ENCODE measurements around the gene CNOT1.
"Not testable (repeated sequence)": the region's sequence is repeated elsewhere in the genome, so short reads cannot be mapped to it uniquely, and the experiment has no call there.

Gene CNOT1

DNA sequence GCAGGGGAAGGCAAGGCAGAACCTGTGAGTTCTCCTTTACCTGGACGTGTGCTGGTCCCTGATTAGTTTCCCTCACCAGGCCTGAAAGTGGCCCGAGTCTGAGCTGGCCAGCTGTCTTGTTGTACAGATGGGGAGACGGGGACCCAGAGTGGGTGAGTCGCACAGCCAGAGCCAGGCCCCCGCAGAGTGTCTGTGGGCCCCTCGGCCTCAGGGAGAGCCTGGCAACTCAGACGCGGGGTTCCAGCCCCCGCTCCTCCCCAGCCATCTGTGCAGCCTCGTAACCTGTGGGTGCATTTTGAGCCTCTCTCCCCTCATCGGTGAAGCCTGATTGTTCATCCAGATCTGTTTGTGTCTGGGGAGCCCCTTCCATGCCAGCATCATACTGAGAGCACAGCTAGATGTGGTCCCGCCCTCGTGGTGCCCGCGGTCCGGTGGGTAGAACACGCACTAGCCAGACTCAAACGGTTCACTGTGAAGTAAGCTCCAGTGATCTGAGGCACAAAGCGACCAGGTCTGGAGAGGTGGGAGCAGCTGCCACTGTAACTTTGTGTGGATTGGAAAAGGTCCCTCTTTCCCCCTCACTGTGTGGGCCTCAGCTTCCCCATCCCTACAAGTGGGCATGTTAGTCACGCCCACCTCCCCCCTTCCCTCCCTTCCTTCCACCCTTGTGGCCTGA, 135.7 kb downstream of the CNOT1 start:
- no peak overlapping the region for H3K27ac ChIP-seq
- no peak overlapping the region for H3K4me3 ChIP-seq

DNA sequence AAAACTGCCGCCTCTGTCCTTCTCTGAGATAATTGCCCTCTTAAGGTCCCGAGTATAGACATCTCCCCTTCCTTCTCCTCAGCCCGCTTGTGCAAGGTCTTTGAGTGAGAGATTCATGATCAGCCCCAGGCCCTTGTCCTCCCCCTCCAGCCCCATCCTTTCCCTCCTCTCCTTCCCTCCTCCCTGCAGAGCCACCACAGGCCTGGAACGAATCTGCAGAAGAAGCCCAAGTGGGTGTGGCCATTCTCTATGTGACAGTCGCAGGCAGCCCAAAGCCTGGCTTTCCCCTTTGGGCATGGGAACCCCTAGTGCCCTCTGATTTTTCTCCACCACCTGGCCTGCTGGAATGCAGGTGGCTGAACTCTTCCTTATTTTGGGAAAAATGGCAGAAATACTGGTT, 136.9 kb downstream of the CNOT1 start:
- H3K4me3 ChIP-seq, result no peak overlapping the region
- H3K27ac ChIP-seq, result no peak overlapping the region

DNA sequence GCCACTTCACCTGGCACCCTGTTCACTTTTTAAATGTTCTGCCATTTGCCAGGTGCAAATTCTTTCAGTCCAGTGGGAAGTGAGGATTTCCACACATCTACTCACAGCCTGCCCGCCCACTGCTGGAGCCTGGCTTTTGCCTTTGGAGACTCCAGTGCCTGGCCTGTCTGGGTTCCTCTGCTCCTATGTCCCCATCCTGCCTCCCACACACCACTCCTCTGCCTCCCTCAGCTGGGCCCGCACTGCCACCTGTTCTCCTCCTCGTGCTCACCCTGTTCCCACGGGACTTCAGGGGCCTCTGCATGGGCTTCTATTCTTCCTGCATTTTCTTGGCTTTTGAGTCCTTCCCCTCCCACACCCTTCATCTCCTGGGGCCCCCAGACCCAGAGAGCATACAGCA, 137.6 kb downstream of the CNOT1 start:
- H3K4me3 ChIP-seq, result no peak overlapping the region
- H3K27ac ChIP-seq, result no peak overlapping the region

GRCh38 chr16:58490539-58490938, 139.1 kb downstream of the CNOT1 start:
- H3K4me3 ChIP-seq, H3K27ac ChIP-seq: not testable (repeated sequence)

- no peak overlapping the region for H3K27ac ChIP-seq
- no peak overlapping the region for H3K4me3 ChIP-seq
Measured at GRCh38 chr16:58490065-58490464, 139.6 kb downstream of the CNOT1 start.

DNA sequence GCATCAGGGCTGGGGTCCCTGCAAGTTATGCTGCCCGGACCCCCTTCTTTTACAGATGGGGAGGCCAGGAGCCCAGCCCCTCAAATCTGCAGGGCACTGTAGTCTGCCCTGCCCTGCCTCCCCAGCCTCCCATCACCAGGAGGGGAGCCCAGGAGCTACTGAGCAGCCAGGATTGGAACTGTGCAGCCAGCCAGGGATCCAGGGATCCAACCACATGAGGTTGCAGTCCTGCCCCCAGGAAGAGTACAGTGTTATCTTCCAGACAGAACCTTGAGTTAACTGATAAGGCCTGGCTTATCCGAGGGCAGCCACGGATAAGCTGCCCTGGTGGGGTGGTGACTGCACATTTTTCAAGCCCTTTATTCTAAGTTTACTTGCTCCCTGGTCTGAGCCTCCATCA, 141.1 kb downstream of the CNOT1 start:
- Histone ChIP-seq H3K4me3 (no peak overlapping the region), H3K27ac (no peak overlapping the region)

DNA sequence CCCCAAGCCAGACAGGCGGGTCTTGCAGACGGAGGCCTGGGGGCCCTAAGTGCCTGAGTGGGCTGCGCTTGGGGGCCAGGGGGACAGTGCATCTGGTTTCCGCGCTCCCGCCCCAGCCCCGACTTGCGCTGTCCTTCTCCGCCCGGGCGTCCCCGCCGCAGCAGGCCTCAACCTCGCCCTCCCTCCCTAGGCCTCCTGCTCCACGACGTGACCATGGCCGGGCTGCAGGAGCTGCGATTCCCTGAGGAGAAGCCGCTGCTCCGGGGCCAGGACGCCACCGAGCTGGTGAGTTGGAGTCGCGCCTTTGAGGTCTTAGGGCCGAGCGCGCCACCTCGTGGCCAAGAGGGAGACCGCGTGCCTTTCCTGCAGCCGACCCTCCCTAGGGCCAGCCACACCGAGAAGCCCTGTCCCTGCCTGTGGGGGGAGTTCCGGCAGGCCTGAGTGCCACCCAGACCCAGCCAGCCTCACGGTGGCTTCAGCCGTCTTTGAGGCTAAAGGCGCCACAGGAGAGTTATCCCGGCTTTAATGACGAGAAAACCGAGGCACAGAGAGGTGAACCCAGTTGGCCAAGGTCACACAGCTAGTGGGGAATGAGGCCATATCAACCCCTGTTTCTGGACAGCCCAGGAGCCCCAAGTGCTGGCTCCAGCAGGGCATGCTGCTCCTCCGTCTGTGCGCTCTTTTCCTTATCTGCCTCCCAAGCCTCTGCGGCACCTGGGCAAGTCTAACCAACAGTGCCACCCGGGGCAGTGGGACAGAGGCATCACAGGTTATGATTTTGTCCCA, 141.9 kb downstream of the CNOT1 start:
- Histone ChIP-seq H3K4me3 (no peak overlapping the region), H3K27ac (no peak overlapping the region)

GRCh38 chr16:58485184-58485887, 144.3 kb downstream of the CNOT1 start:
- H3K27ac ChIP-seq, result no peak overlapping the region
- H3K4me3 ChIP-seq, result no peak overlapping the region

- Histone ChIP-seq H3K27ac (no peak overlapping the region), H3K4me3 (no peak overlapping the region)
Measured at GRCh38 chr16:58481931-58482330, 147.7 kb downstream of the CNOT1 start.

DNA sequence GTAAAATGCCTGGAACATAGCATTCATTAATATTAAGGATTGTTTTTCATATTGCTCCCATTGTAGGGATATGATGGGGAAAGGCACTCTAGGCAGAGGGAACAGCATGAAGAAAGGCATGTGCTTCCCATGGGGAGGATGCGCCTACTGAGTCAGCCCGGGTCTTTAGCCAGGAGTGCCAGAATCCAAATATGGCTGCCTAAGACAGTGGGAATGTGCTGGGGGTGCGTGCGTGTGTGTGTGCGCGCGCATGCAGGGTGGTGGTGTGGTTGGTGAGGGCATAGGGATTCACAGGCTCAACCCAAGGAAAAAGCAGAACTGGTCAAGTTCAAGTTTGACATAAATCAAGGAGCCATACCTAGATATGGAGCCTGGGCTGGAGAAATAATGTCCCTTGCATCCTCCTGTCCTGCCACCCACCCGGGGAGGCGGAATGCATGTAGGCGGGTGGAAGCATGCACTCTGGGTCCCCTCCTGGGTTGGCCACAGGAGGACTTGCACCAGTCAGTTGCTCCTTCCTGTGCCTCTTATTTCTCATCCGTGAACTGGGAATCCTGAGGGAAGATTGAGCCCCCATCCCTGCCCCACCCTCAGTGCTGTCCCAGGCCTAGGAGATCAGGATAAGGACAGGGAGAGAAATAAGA, 148.3 kb downstream of the CNOT1 start:
- Histone ChIP-seq H3K27ac (no peak overlapping the region), H3K4me3 (no peak overlapping the region)

DNA sequence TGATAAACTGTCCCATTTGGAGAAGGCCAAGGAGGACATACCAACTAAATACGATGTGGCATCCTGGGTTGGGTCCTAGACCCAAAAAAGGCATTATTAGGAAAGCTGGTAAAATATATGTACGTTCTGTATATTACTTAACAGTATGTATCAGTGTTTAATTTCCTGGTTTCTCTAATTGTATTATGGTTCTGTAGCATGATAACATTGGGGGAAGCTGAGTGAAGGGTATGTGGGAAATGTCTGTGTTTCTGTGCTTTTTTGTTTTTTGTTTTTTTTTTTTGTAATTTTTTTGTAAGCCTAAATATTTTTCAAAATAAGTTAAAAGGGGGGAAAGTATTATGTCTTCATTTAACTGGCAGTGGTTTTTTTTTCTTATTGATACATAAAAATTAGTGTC, 151.2 kb downstream of the CNOT1 start:
- Histone ChIP-seq H3K27ac (no peak overlapping the region), H3K4me3 (no peak overlapping the region)

- Histone ChIP-seq H3K4me3 (no peak overlapping the region), H3K27ac (no peak overlapping the region)
Measured at GRCh38 chr16:58476791-58477190, 152.8 kb downstream of the CNOT1 start.

- peak overlapping the region in 1 of 21 experiments; percentile 39 for H3K27ac ChIP-seq
- no peak overlapping the region for H3K4me3 ChIP-seq
Measured at GRCh38 chr16:58475091-58475619, 154.5 kb downstream of the CNOT1 start.

GRCh38 chr16:58474296-58474695, 155.3 kb downstream of the CNOT1 start:
- Histone ChIP-seq H3K27ac (no peak overlapping the region), H3K4me3 (no peak overlapping the region)

DNA sequence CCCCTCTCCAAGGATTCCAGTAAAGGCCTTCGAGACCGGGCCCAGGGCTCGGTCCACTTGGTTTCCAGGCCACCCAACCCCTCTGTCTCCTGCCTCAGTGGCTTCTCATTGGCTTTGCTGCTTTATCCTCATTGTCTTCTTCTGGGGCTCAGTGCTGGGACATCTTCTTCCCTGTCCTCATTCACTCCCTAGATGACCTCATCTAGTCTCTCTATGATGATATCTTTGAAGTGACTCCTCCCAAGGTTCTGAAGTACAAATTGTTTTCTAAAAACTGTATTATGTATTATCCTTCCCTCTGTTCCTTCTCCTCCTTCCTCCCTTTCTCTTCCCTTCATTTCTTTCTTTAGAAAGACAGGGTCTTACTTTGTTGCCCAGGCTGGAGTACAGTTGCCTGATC, 156.8 kb downstream of the CNOT1 start:
- Histone ChIP-seq H3K4me3 (no peak overlapping the region), H3K27ac (no peak overlapping the region)

DNA sequence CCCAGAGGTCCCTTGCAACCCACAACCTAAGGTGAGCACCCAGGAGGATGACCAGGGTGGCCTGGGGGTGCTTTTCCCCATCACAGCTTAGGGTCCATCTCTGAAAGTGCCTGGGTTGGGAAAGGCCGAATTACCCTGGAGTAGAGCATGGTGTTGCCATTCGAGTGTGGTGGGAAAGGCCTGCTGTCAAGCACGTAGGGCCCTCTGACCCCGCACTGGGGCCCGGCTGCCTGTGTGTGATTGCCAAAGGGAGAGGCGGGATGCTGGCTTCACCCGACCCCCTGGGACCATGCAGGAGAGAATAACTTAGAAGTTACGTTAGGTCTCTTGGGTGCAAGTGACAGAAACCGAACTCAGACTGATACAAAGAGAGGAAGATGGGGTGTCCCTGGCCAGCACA, 157.4 kb downstream of the CNOT1 start:
- no peak overlapping the region for H3K4me3 ChIP-seq
- H3K27ac ChIP-seq, result no peak overlapping the region

- Histone ChIP-seq H3K4me3 (no peak overlapping the region), H3K27ac (no peak overlapping the region)
Measured at GRCh38 chr16:58471209-58471975, 158.2 kb downstream of the CNOT1 start.
